Activated T-cell treated with anti-CD3 and anti-CD28 coated beads for 4 hours (primary cell): ENCODE measurements around the gene NBDY.

Experiments used
- DNase-seq: peaks from one replicate; pipeline ENCODE4 v3.0.0-alpha.2; 2020

NBDY gene

GRCh38 chrX:56786889-56787733, 58.1 kb downstream of the NBDY start:
- DNase-seq: no peak

- DNase-seq: no peak
Observed at GRCh38 chrX:56787734-56788152, 58.7 kb downstream of the NBDY start.

GRCh38 chrX:56788229-56788628, 59.2 kb downstream of the NBDY start:
- DNase-seq: no peak

- no peak for DNase-seq
Observed at GRCh38 chrX:56788717-56789122, 59.7 kb downstream of the NBDY start.

GRCh38 chrX:56789518-56790070, 60.6 kb downstream of the NBDY start:
- no peak for DNase-seq

- DNase-seq: no peak
Observed at GRCh38 chrX:56790778-56791177, 61.7 kb downstream of the NBDY start.

- DNase-seq: no peak
Observed at GRCh38 chrX:56791456-56791855, 62.4 kb downstream of the NBDY start.

- DNase-seq: no peak
Observed at GRCh38 chrX:56792270-56793111, 63.4 kb downstream of the NBDY start.

GRCh38 chrX:56793112-56793430, 64.0 kb downstream of the NBDY start:
- no peak for DNase-seq

- no peak for DNase-seq
Observed at GRCh38 chrX:56793521-56794320, 64.7 kb downstream of the NBDY start.

GRCh38 chrX:56794404-56795230, 65.6 kb downstream of the NBDY start:
- DNase-seq: no peak

- DNase-seq: no peak
Observed at GRCh38 chrX:56795309-56795868, 66.3 kb downstream of the NBDY start.

GRCh38 chrX:56796641-56797395, 67.8 kb downstream of the NBDY start:
- no peak for DNase-seq

GRCh38 chrX:56797574-56798338, 68.7 kb downstream of the NBDY start:
- no peak for DNase-seq

- DNase-seq: no peak
Observed at GRCh38 chrX:56798339-56798711, 69.3 kb downstream of the NBDY start.

- no peak for DNase-seq
Observed at GRCh38 chrX:56798866-56799758, 70.1 kb downstream of the NBDY start.

GRCh38 chrX:56800307-56800706, 71.3 kb downstream of the NBDY start:
- DNase-seq: no peak

GRCh38 chrX:56800801-56801200, 71.8 kb downstream of the NBDY start:
- DNase-seq: peak; percentile 12

- DNase-seq: no peak
Observed at GRCh38 chrX:56802428-56802827, 73.4 kb downstream of the NBDY start.
